RWPE2 (cell line): ENCODE results near the gene PIWIL4.

Source experiments
- ATAC-seq: fragments of 200-7000 bp; cut with Tn5 transposase; 3 replicates; pipeline ENCODE4 v1.9.1; 2021; ENCODE audit warnings: low read depth
- DNase-seq: peaks from one replicate; pipeline ENCODE4 v3.0.0-alpha.2; 2020; ENCODE audit warnings: low spot score
- H3K27ac ChIP-seq: fragments of 450-650 bp; 2 replicates; pipeline ENCODE4 v1.5.1; 2017; ENCODE audit warnings: mild to moderate bottlenecking; ENCODE audit not compliant: poor library complexity, severe bottlenecking
- H3K27me3 ChIP-seq: fragments of 250-450 bp; sonication (Bioruptor Pico); 2 replicates; pipeline ENCODE4 v1.5.1; 2021; ENCODE audit warnings: mild to moderate bottlenecking, moderate library complexity; ENCODE audit not compliant: insufficient read depth, poor library complexity, severe bottlenecking
- H3K36me3 ChIP-seq: fragments of 250-450 bp; sonication (Bioruptor Pico); 2 replicates; pipeline ENCODE4 v1.5.1; 2020; ENCODE audit warnings: low read depth, mild to moderate bottlenecking, moderate library complexity
- H3K4me1 ChIP-seq: fragments of 250-450 bp; sonication (Bioruptor Pico); 2 replicates; pipeline ENCODE4 v1.5.1; 2021; ENCODE audit warnings: mild to moderate bottlenecking, moderate library complexity; ENCODE audit not compliant: insufficient read depth, poor library complexity, severe bottlenecking
- H3K4me3 ChIP-seq: fragments of 250-450 bp; sonication (Bioruptor Pico); 2 replicates; pipeline ENCODE4 v1.5.1; 2021; ENCODE audit warnings: mild to moderate bottlenecking, moderate library complexity; ENCODE audit not compliant: severe bottlenecking
- H3K9me3 ChIP-seq: fragments of 250-450 bp; sonication (Bioruptor Pico); 2 replicates; pipeline ENCODE4 v1.5.1; 2021; ENCODE audit warnings: mild to moderate bottlenecking, moderate library complexity; ENCODE audit not compliant: severe bottlenecking
- CTCF ChIP-seq: fragments of 450-650 bp; IDR thresholded peaks from one replicate; pipeline ENCODE4 v1.5.1; 2017; ENCODE audit warnings: mild to moderate bottlenecking, moderate library complexity; ENCODE audit not compliant: poor library complexity, severe bottlenecking

Gene PIWIL4

GRCh38 chr11:94632356-94632755 lies 65.2 kb downstream of the PIWIL4 start:
- Histone ChIP-seq H3K27me3 (no peaks in the 10 kb centered on the region), H3K4me1 (no peaks in the 10 kb centered on the region), H3K36me3 (no peaks in the 10 kb centered on the region), H3K4me3 (no peak overlapping the region), H3K27ac (no peak overlapping the region), H3K9me3 (no peaks in the 10 kb centered on the region)
- ATAC-seq (no peak), DNase-seq (no peak)
- no peak for TF ChIP-seq CTCF

- Histone ChIP-seq H3K36me3 (no peaks in the 10 kb centered on the region), H3K9me3 (no peaks in the 10 kb centered on the region), H3K4me1 (peaks cover 5% of the 10 kb centered on the region), H3K4me3 (no peak overlapping the region), H3K27ac (no peak overlapping the region), H3K27me3 (no peaks in the 10 kb centered on the region)
- TF ChIP-seq CTCF = no peak
- ATAC-seq = no peak
- DNase-seq = no peak
Measured at GRCh38 chr11:94635072-94635471, 67.9 kb downstream of the PIWIL4 start.

- Histone ChIP-seq H3K4me1 (peaks cover 5% of the 10 kb centered on the region), H3K27ac (no peak overlapping the region), H3K4me3 (no peak overlapping the region), H3K27me3 (no peaks in the 10 kb centered on the region), H3K9me3 (no peaks in the 10 kb centered on the region), H3K36me3 (no peaks in the 10 kb centered on the region)
- no peak for DNase-seq
- TF ChIP-seq CTCF = no peak
- no peak for ATAC-seq
Measured at GRCh38 chr11:94636388-94636949, 69.3 kb downstream of the PIWIL4 start.

- Histone ChIP-seq H3K36me3 (no peaks in the 10 kb centered on the region), H3K4me3 (no peak overlapping the region), H3K9me3 (no peaks in the 10 kb centered on the region), H3K27ac (no peak overlapping the region), H3K4me1 (peaks cover 5% of the 10 kb centered on the region), H3K27me3 (no peaks in the 10 kb centered on the region)
- no peak for DNase-seq
- ATAC-seq = 0 out of 3 replicates have a peak, but pooled peaks have one; percentile 10
- no peak for TF ChIP-seq CTCF
Measured at GRCh38 chr11:94638301-94638901, 71.2 kb downstream of the PIWIL4 start.

GRCh38 chr11:94638902-94639373 lies 71.8 kb downstream of the PIWIL4 start:
- Histone ChIP-seq H3K27ac (no peak overlapping the region), H3K4me3 (no peak overlapping the region), H3K27me3 (no peaks in the 10 kb centered on the region), H3K36me3 (no peaks in the 10 kb centered on the region), H3K9me3 (no peaks in the 10 kb centered on the region), H3K4me1 (peaks cover 5% of the 10 kb centered on the region)
- 0 out of 3 replicates have a peak, but pooled peaks have one; percentile 41 for ATAC-seq
- TF ChIP-seq CTCF = no peak
- no peak for DNase-seq
